CD4-positive, alpha-beta T cell (primary cell): ENCODE data around the gene ADGRG1. TPM values are rescaled to one million over a fixed set of nuclear protein-coding genes. Genes with fewer than 3 reads are reported as not detected.

Experiments used
- ATAC-seq: fragments of 200-7000 bp; cut with Tn5 transposase; one replicate; pipeline ENCODE4 v1.10.0; 2022; ENCODE audit warnings: mild to moderate bottlenecking; ENCODE audit not compliant: poor library complexity
- CTCF ChIA-PET: fragments of 350-600 bp; sonication (Branson Sonifier 250); formaldehyde crosslinking; loops from one replicate; lab custom pipeline; 2021; ENCODE audit warnings: antibody characterized with exemption, inconsistent platforms; lab: Charles Lee
- POLR2A ChIA-PET: fragments of 350-600 bp; sonication (Branson Sonifier 250); formaldehyde crosslinking; loops from one replicate; lab custom pipeline; 2021; ENCODE audit warnings: antibody characterized with exemption, inconsistent platforms; lab: Charles Lee
- DNase-seq, 14 experiments: peaks; one replicate each; pipeline ENCODE4 v3.0.0-alpha.2; 2013 to 2020; ENCODE audit warnings: mixed read lengths in 2 of 14
- H3K27ac ChIP-seq, 2 donors: one replicate each; pipeline versions ENCODE4 v1.5.1 to v1.7.0; 2013; ENCODE audit warnings: low read length in 2 of 2, low read depth in 1 of 2, mild to moderate bottlenecking in 1 of 2
- H3K27me3 ChIP-seq, 2 experiments: 1 replicate in 1 of 2; 2 replicates in 1 of 2; pipeline versions ENCODE4 v1.6.1 to v1.7.0; 2013; ENCODE audit warnings: low read length in 2 of 2, control low read depth in 1 of 2, mild to moderate bottlenecking in 1 of 2, moderate library complexity in 1 of 2; ENCODE audit not compliant: insufficient read depth in 2 of 2, control insufficient read depth in 1 of 2
- H3K36me3 ChIP-seq: one replicate; pipeline ENCODE4 v1.6.1; 2013; ENCODE audit warnings: low read length, control low read depth; ENCODE audit not compliant: insufficient read depth
- H3K4me1 ChIP-seq: one replicate; pipeline ENCODE4 v1.6.1; 2013; ENCODE audit warnings: low read length, control low read depth; ENCODE audit not compliant: insufficient read depth
- H3K4me3 ChIP-seq: one replicate; pipeline ENCODE4 v1.5.1; 2013; ENCODE audit warnings: mild to moderate bottlenecking, low read length, moderate library complexity
- H3K9me3 ChIP-seq, 2 experiments: 1 replicate in 1 of 2; 2 replicates in 1 of 2; pipeline versions ENCODE4 v1.6.1 to v1.7.0; 2013; ENCODE audit warnings: low read length in 2 of 2, mild to moderate bottlenecking in 2 of 2, control low read depth in 1 of 2, moderate library complexity in 1 of 2; ENCODE audit not compliant: control insufficient read depth in 1 of 2, insufficient read depth in 1 of 2
- H3K27ac Mint-ChIP-seq: one replicate; pipeline ENCODE4 v1.8.0; 2020; ENCODE audit warnings: mixed read lengths
- H3K27me3 Mint-ChIP-seq: one replicate; pipeline ENCODE4 v1.8.0; 2021; ENCODE audit warnings: mixed read lengths
- H3K36me3 Mint-ChIP-seq: one replicate; pipeline ENCODE4 v1.8.0; 2021; ENCODE audit warnings: low read depth, mixed read lengths
- H3K4me1 Mint-ChIP-seq: one replicate; pipeline ENCODE4 v1.8.0; 2021; ENCODE audit warnings: low read depth, mixed read lengths
- H3K4me3 Mint-ChIP-seq: one replicate; pipeline ENCODE4 v1.8.0; 2020; ENCODE audit warnings: mild to moderate bottlenecking, mixed read lengths
- H3K9me3 Mint-ChIP-seq: one replicate; pipeline ENCODE4 v1.8.0; 2020; ENCODE audit warnings: mixed read lengths
- CTCF ChIP-seq: fragments of 200-600 bp; IDR thresholded peaks from one replicate; pipeline ENCODE4 v1.8.0; 2022; ENCODE audit warnings: antibody characterized with exemption, mild to moderate bottlenecking
- intact Hi-C, 2 experiments: fragments of 100-400 bp; cut with DNase I in 1 of 2; cut with micrococcal nuclease in 1 of 2; formaldehyde crosslinking; loops; one replicate each; pipeline versions ENCODE4 v1.15.1 to v1.9.0; 2023 to 2025; cut with DNase I, micrococcal nuclease
- total RNA-seq, 174 experiments: library from RNA in 2 of 174; stranded (reverse) in 2 of 174; gene quantifications; one replicate each; pipeline ENCODE4 v1.2.3 and lab custom pipeline; 2021 to 2026

The ADGRG1 gene
- total RNA-seq, 2 experiments from 2014 or later, result 1.8 to 2.3 TPM

GRCh38 chr16:57614536-57614935 is 13.9 kb upstream of the ADGRG1 start:
- Mint-ChIP-seq H3K4me1 (peaks cover 6% of the 10 kb centered on the region), H3K27me3 (no peaks in the 10 kb centered on the region), H3K9me3 (no peaks in the 10 kb centered on the region), H3K36me3 (no peaks in the 10 kb centered on the region), H3K27ac (no peak overlapping the region), H3K4me3 (no peak overlapping the region)
- H3K27ac ChIP-seq, result no peak overlapping the region
- no peak overlapping the region for H3K4me3 ChIP-seq
- no peak for TF ChIP-seq CTCF
- ChIA-PET POLR2A (no interaction called here), CTCF (no interaction called here)
- no peaks in the 10 kb centered on the region for H3K27me3 ChIP-seq
- ATAC-seq (no peak), DNase-seq (no peak)
- intact Hi-C loops, result no loop called here
- no peaks in the 10 kb centered on the region for H3K36me3 ChIP-seq
- no peaks in the 10 kb centered on the region for H3K9me3 ChIP-seq
- peaks cover 16% of the 10 kb centered on the region for H3K4me1 ChIP-seq

- Histone ChIP-seq H3K9me3 (no peaks in the 10 kb centered on the region), H3K27me3 (no peaks in the 10 kb centered on the region), H3K4me1 (peaks cover 12% of the 10 kb centered on the region), H3K27ac (no peak overlapping the region), H3K36me3 (no peaks in the 10 kb centered on the region), H3K4me3 (no peak overlapping the region)
- Mint-ChIP-seq H3K4me3 (no peak overlapping the region), H3K27me3 (no peaks in the 10 kb centered on the region), H3K27ac (no peak overlapping the region), H3K36me3 (no peaks in the 10 kb centered on the region), H3K4me1 (peaks cover 2% of the 10 kb centered on the region), H3K9me3 (no peaks in the 10 kb centered on the region)
- ChIA-PET POLR2A (no interaction called here), CTCF (no interaction called here)
- no peak for ATAC-seq
- TF ChIP-seq CTCF, result no peak
- DNase-seq, result no peak
- intact Hi-C loops, result no loop called here
Observed at GRCh38 chr16:57614944-57615343, 13.5 kb upstream of the ADGRG1 start.

GRCh38 chr16:57615813-57616212 is 12.6 kb upstream of the ADGRG1 start:
- no peak for TF ChIP-seq CTCF

More at GRCh38 chr16:57615813-57616212, 12.6 kb upstream of the ADGRG1 start:
- intact Hi-C loops, result no loop called here
- Histone ChIP-seq H3K4me3 (no peak overlapping the region), H3K36me3 (no peaks in the 10 kb centered on the region), H3K27ac (no peak overlapping the region), H3K4me1 (peaks cover 3% of the 10 kb centered on the region), H3K27me3 (no peaks in the 10 kb centered on the region), H3K9me3 (no peaks in the 10 kb centered on the region)
- Mint-ChIP-seq H3K27me3 (no peaks in the 10 kb centered on the region), H3K9me3 (no peaks in the 10 kb centered on the region), H3K4me1 (no peaks in the 10 kb centered on the region), H3K36me3 (no peaks in the 10 kb centered on the region), H3K27ac (no peak overlapping the region), H3K4me3 (no peak overlapping the region)
- peak in 1 of 14 experiments; percentile 12 for DNase-seq
- ChIA-PET POLR2A (no interaction called here), CTCF (no interaction called here)
- ATAC-seq, result no peak
